ENCODE results near the gene TXNDC8.

The TXNDC8 gene

GRCh38 chr9:110293248-110293647 is 44.4 kb downstream of the TXNDC8 start:
- no peak for FAIRE-seq
- TF ChIP-seq POLR2AphosphoS5 (IDR thresholded peaks at IDR 0.05; ENCODE audit: low read depth, low read length) = no peak
- TF ChIP-seq TAF1 (IDR thresholded peaks at IDR 0.05; ENCODE audit: borderline replicate concordance, low read depth, low read length) = no peak
- no peak for TF ChIP-seq POLR2A (IDR thresholded peaks at IDR 0.05; ENCODE audit: low read depth, low read length)
- DNase-seq (ENCODE audit: insufficient read length) = no peak

- FAIRE-seq (no peak), DNase-seq (ENCODE audit: insufficient read length) (no peak)
- TF ChIP-seq TAF1 (IDR thresholded peaks at IDR 0.05; ENCODE audit: borderline replicate concordance, low read depth, low read length) = no peak
- TF ChIP-seq POLR2AphosphoS5 (IDR thresholded peaks at IDR 0.05; ENCODE audit: low read depth, low read length) = no peak
- TF ChIP-seq POLR2A (IDR thresholded peaks at IDR 0.05; ENCODE audit: low read depth, low read length) = no peak
These were observed 45.6 kb downstream of the TXNDC8 start for GRCh38 chr9:110291921-110292557.

- TF ChIP-seq TAF1 (IDR thresholded peaks at IDR 0.05; ENCODE audit: borderline replicate concordance, low read depth, low read length) = no peak
- TF ChIP-seq POLR2A (IDR thresholded peaks at IDR 0.05; ENCODE audit: low read depth, low read length) = no peak
- no peak for TF ChIP-seq POLR2AphosphoS5 (IDR thresholded peaks at IDR 0.05; ENCODE audit: low read depth, low read length)
- FAIRE-seq (no peak), DNase-seq (ENCODE audit: insufficient read length) (no peak)
These were observed 47.7 kb downstream of the TXNDC8 start for GRCh38 chr9:110290001-110290400.

- no peak for TF ChIP-seq POLR2A (IDR thresholded peaks at IDR 0.05; ENCODE audit: low read depth, low read length)
- no peak for TF ChIP-seq TAF1 (IDR thresholded peaks at IDR 0.05; ENCODE audit: borderline replicate concordance, low read depth, low read length)
- TF ChIP-seq POLR2AphosphoS5 (IDR thresholded peaks at IDR 0.05; ENCODE audit: low read depth, low read length) = no peak
- DNase-seq (ENCODE audit: insufficient read length) = no peak
- FAIRE-seq = no peak
These were observed 49.2 kb downstream of the TXNDC8 start for GRCh38 chr9:110288503-110288902.

- no peak for DNase-seq (ENCODE audit: insufficient read length)
- FAIRE-seq = no peak
- TF ChIP-seq POLR2A (IDR thresholded peaks at IDR 0.05; ENCODE audit: low read depth, low read length) = no peak
- TF ChIP-seq TAF1 (IDR thresholded peaks at IDR 0.05; ENCODE audit: borderline replicate concordance, low read depth, low read length) = no peak
- TF ChIP-seq POLR2AphosphoS5 (IDR thresholded peaks at IDR 0.05; ENCODE audit: low read depth, low read length) = no peak
These were observed 50.4 kb downstream of the TXNDC8 start for GRCh38 chr9:110287289-110287680.

GRCh38 chr9:110284211-110284844 is 53.3 kb downstream of the TXNDC8 start:
- TF ChIP-seq TAF1 (IDR thresholded peaks at IDR 0.05; ENCODE audit: borderline replicate concordance, low read depth, low read length) (no peak), POLR2A (IDR thresholded peaks at IDR 0.05; ENCODE audit: low read depth, low read length) (no peak), POLR2AphosphoS5 (IDR thresholded peaks at IDR 0.05; ENCODE audit: low read depth, low read length) (no peak)
- DNase-seq (ENCODE audit: insufficient read length) (no peak), FAIRE-seq (no peak)

- FAIRE-seq (no peak), DNase-seq (ENCODE audit: insufficient read length) (no peak)
These were observed 53.9 kb downstream of the TXNDC8 start for GRCh38 chr9:110283751-110284150.

GRCh38 chr9:110282739-110283081 is 55.0 kb downstream of the TXNDC8 start:
- TF ChIP-seq POLR2AphosphoS5 (IDR thresholded peaks at IDR 0.05; ENCODE audit: low read depth, low read length) = no peak
- no peak for TF ChIP-seq TAF1 (IDR thresholded peaks at IDR 0.05; ENCODE audit: borderline replicate concordance, low read depth, low read length)
- TF ChIP-seq POLR2A (IDR thresholded peaks at IDR 0.05; ENCODE audit: low read depth, low read length) = no peak
- no peak for FAIRE-seq
- no peak for DNase-seq (ENCODE audit: insufficient read length)

More at GRCh38 chr9:110283751-110284150, 53.9 kb downstream of the TXNDC8 start:
- TF ChIP-seq TAF1 (IDR thresholded peaks at IDR 0.05; ENCODE audit: borderline replicate concordance, low read depth, low read length) = no peak
- TF ChIP-seq POLR2A (IDR thresholded peaks at IDR 0.05; ENCODE audit: low read depth, low read length) = no peak
- TF ChIP-seq POLR2AphosphoS5 (IDR thresholded peaks at IDR 0.05; ENCODE audit: low read depth, low read length) = no peak

- FAIRE-seq (no peak), DNase-seq (ENCODE audit: insufficient read length) (no peak)
- no peak for TF ChIP-seq POLR2AphosphoS5 (IDR thresholded peaks at IDR 0.05; ENCODE audit: low read depth, low read length)
- TF ChIP-seq TAF1 (IDR thresholded peaks at IDR 0.05; ENCODE audit: borderline replicate concordance, low read depth, low read length) = no peak
- TF ChIP-seq POLR2A (IDR thresholded peaks at IDR 0.05; ENCODE audit: low read depth, low read length) = no peak
These were observed 55.5 kb downstream of the TXNDC8 start for GRCh38 chr9:110282018-110282738.

GRCh38 chr9:110278080-110278707 is 59.5 kb downstream of the TXNDC8 start:
- TF ChIP-seq POLR2A (IDR thresholded peaks at IDR 0.05; ENCODE audit: low read depth, low read length) = no peak
- no peak for TF ChIP-seq TAF1 (IDR thresholded peaks at IDR 0.05; ENCODE audit: borderline replicate concordance, low read depth, low read length)
- no peak for FAIRE-seq
- DNase-seq (ENCODE audit: insufficient read length) = no peak

- TF ChIP-seq TAF1 (IDR thresholded peaks at IDR 0.05; ENCODE audit: borderline replicate concordance, low read depth, low read length) (no peak), POLR2A (IDR thresholded peaks at IDR 0.05; ENCODE audit: low read depth, low read length) (no peak), POLR2AphosphoS5 (IDR thresholded peaks at IDR 0.05; ENCODE audit: low read depth, low read length) (no peak)
- FAIRE-seq (no peak), DNase-seq (ENCODE audit: insufficient read length) (no peak)
These were observed 60.9 kb downstream of the TXNDC8 start for GRCh38 chr9:110276781-110277180.
